ENCODE measurements around the gene STK10. TPM values are rescaled to one million over a fixed set of nuclear protein-coding genes. Genes with fewer than 3 reads are reported as not detected.

STK10 gene
- total and polyA plus RNA-seq, 9 of the 15 experiments (the other 6 are each of a cell fraction or from before 2014, with no cell fraction given) = 0.30 to 6.7 (median 2.4) TPM

DNA sequence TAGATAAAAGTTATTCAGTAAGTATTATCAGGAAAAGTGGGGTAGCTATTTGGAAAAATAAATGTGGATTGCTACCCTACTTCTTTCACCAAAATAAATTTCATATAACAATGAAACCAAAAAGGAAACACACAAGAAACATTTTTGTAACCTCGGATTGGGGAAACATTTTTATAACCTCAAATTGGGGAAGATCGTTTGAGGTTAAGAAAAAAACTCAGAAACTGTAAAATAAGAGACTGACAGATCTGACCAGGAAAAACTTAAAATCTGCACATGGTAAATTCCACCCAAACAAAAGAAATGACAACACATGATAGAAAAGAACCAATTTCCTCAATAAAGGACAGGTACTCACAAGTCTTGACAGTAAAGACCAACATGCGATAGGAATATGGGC lies 19.5 kb upstream of the STK10 start (continued):
- TF ChIP-seq, protein P1, sequence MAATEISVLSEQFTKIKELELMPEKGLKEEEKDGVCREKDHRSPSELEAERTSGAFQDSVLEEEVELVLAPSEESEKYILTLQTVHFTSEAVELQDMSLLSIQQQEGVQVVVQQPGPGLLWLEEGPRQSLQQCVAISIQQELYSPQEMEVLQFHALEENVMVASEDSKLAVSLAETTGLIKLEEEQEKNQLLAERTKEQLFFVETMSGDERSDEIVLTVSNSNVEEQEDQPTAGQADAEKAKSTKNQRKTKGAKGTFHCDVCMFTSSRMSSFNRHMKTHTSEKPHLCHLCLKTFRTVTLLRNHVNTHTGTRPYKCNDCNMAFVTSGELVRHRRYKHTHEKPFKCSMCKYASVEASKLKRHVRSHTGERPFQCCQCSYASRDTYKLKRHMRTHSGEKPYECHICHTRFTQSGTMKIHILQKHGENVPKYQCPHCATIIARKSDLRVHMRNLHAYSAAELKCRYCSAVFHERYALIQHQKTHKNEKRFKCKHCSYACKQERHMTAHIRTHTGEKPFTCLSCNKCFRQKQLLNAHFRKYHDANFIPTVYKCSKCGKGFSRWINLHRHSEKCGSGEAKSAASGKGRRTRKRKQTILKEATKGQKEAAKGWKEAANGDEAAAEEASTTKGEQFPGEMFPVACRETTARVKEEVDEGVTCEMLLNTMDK (IDR thresholded peaks at IDR 0.05; ENCODE audit: borderline replicate concordance, insufficient read depth, low read depth, low read length, poor library complexity, severe bottlenecking) = no peak
- no peak for TF ChIP-seq DEAF1 (CRISPR knock-in tag; IDR thresholded peaks at IDR 0.05)
- no peak for TF ChIP-seq DLX4 (CRISPR knock-in tag; IDR thresholded peaks at IDR 0.05)
- no peak for TF ChIP-seq ZNF695 (CRISPR knock-in tag; IDR thresholded peaks at IDR 0.05)
- no peak for TF ChIP-seq YBX1 (IDR thresholded peaks at IDR 0.05)
- TF ChIP-seq ZBTB40 (IDR thresholded peaks at IDR 0.05) = no peak
- no peak for TF ChIP-seq ZBTB40 (CRISPR knock-in tag; IDR thresholded peaks at IDR 0.05)
- TF ChIP-seq NR0B1 (IDR thresholded peaks at IDR 0.05; ENCODE audit: partially characterized antibody) = no peak
- TF ChIP-seq TSC22D4 (tag; IDR thresholded peaks at IDR 0.05) = no peak
- TF ChIP-seq ZSCAN32 (CRISPR knock-in tag; IDR thresholded peaks at IDR 0.05) = no peak
- no peak for TF ChIP-seq MAX (CRISPR knock-in tag; IDR thresholded peaks at IDR 0.05)
